Activated CD8-positive, alpha-beta T cell treated with anti-CD3 and anti-CD28 coated beads, Interleukin-2, amount 10 ng/mL, durations not matched to agents 7 days and 5 days (primary cell): ENCODE measurements around the gene LCMT2. TPM values are rescaled to one million over a fixed set of nuclear protein-coding genes. Genes with fewer than 3 reads are reported as not detected.

ENCODE experiments used
- total RNA-seq, 2 experiments: library from RNA; stranded (reverse); gene quantifications; one replicate each; pipeline ENCODE4 v1.2.3, GENCODE V29; 2021

The LCMT2 gene
- total RNA-seq, 2 experiments from 2014 or later, result 12.0 to 14.2 TPM

Other genes with a start within 250 kb of the LCMT2 start
- gene UBR1, start 224.5 kb downstream of the LCMT2 start, total RNA-seq, result 10 to 100 TPM; 35.4 to 39.5 TPM
- gene TMEM62, start 197.0 kb downstream of the LCMT2 start, total RNA-seq, result 10 to 100 TPM; 20.4 to 21.9 TPM
- 10 to 100 TPM; 58.0 to 63.2 TPM for gene CCNDBP1, start 145.2 kb downstream of the LCMT2 start, total RNA-seq
- not detected for gene EPB42, start 109.6 kb downstream of the LCMT2 start, total RNA-seq
- gene TGM5, start 63.6 kb downstream of the LCMT2 start, total RNA-seq, result under 1 TPM; 0.31 to 0.37 TPM
- gene TGM7, start 28.3 kb downstream of the LCMT2 start, total RNA-seq, result not detected
- gene ZSCAN29, start 40.5 kb upstream of the LCMT2 start, total RNA-seq, result 10 to 100 TPM; 30.4 to 32.1 TPM
- gene TUBGCP4, start 40.5 kb upstream of the LCMT2 start, total RNA-seq, result 10 to 100 TPM; 38.9 to 41.7 TPM
- gene TP53BP1, start 162.6 kb upstream of the LCMT2 start, total RNA-seq, result 10 to 100 TPM; 24.3 to 27.3 TPM
- 1 to 10 TPM; 5.3 to 5.6 TPM for gene MAP1A, start 187.0 kb upstream of the LCMT2 start, total RNA-seq